Right atrium auricular region (tissue), 2 donors: ENCODE data around the gene SKOR2. TPM values are rescaled to one million over a fixed set of nuclear protein-coding genes. Genes with fewer than 3 reads are reported as not detected.
A peak's percentile ranks its signal among the peaks of the same experiment; 100 is the strongest.

ENCODE experiments used
- DNase-seq: peaks from one replicate; pipeline ENCODE4 v3.0.0-alpha.2; 2019; ENCODE audit warnings: low spot score
- H3K27ac ChIP-seq, 2 donors: fragments of 200-600 bp; sonication (generic); 1 replicate in 1 of 2; 2 replicates in 1 of 2; pipeline ENCODE4 v1.5.1; 2016 to 2019
- H3K27me3 ChIP-seq, 2 donors: fragments of 200-600 bp; sonication (generic); one replicate each; pipeline versions ENCODE4 v1.5.1 to v1.6.0; 2017 to 2019
- H3K36me3 ChIP-seq: fragments of 200-600 bp; sonication (generic); one replicate; pipeline ENCODE4 v1.5.1; 2016
- H3K4me1 ChIP-seq, 2 donors: fragments of 200-600 bp; sonication (generic); one replicate each; pipeline versions ENCODE4 v1.5.1 to v1.6.0; 2017 to 2019
- H3K4me3 ChIP-seq, 2 donors: fragments of 200-600 bp; sonication (generic); 1 replicate in 1 of 2; 2 replicates in 1 of 2; pipeline ENCODE4 v1.5.1; 2017 to 2019; ENCODE audit warnings: mild to moderate bottlenecking in 1 of 2, moderate library complexity in 1 of 2
- H3K9me3 ChIP-seq, 2 donors: fragments of 200-600 bp; sonication (generic); one replicate each; pipeline ENCODE4 v1.5.1; 2019
- CTCF ChIP-seq, 2 donors: fragments of 200-600 bp; sonication (generic); IDR thresholded peaks; one replicate each; pipeline ENCODE4 v1.5.1; 2019; ENCODE audit warnings: antibody characterized with exemption in 2 of 2
- total RNA-seq, 2 donors: library from RNA; depleted of rRNA; stranded (reverse); fragments of >200 nt; gene quantifications; one replicate each; pipeline ENCODE4 v1.1.0, GENCODE V29; 2016

Gene SKOR2
- total RNA-seq, 2 donors from 2014 or later: not detected

GRCh38 chr18:47286776-47287410, 35.4 kb upstream of the SKOR2 start:
- no peak for TF ChIP-seq CTCF (IDR thresholded peaks at IDR 0.05)
- Histone ChIP-seq H3K27me3 (no peaks in the 10 kb centered on the region), H3K27ac (no peak overlapping the region), H3K9me3 (no peaks in the 10 kb centered on the region), H3K4me3 (no peak overlapping the region), H3K36me3 (no peaks in the 10 kb centered on the region), H3K4me1 (no peaks in the 10 kb centered on the region)
- DNase-seq: no peak

DNA sequence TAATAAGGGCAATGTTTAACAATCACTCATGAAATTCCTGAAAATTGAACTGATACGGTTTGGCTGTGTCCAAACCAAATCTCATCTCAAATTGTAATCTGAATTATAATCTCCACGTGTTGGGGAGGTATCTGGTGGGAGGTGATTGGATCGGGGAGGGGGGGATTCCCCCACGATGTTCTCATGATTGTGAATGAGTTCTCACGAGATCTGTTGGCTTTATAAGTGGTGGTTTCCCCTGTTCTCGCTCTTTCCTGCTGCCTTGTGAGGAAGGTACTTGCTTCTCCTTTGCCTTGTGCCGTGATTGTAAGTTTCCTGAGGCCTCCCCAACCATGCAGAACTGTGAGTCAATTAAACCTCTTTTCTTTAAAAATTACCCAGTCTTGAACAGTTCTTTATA, 34.0 kb upstream of the SKOR2 start:
- no peaks in the 10 kb centered on the region for H3K36me3 ChIP-seq
- no peak overlapping the region for H3K27ac ChIP-seq
- H3K27me3 ChIP-seq: no peaks in the 10 kb centered on the region
- no peak for DNase-seq
- H3K4me3 ChIP-seq: no peak overlapping the region
- H3K9me3 ChIP-seq: no peaks in the 10 kb centered on the region
- no peak for TF ChIP-seq CTCF (IDR thresholded peaks at IDR 0.05)
- no peaks in the 10 kb centered on the region for H3K4me1 ChIP-seq

- no peaks in the 10 kb centered on the region for H3K27me3 ChIP-seq
- H3K4me1 ChIP-seq: no peaks in the 10 kb centered on the region
- no peaks in the 10 kb centered on the region for H3K36me3 ChIP-seq
- no peaks in the 10 kb centered on the region for H3K9me3 ChIP-seq
- no peak for TF ChIP-seq CTCF (IDR thresholded peaks at IDR 0.05)
- no peak overlapping the region for H3K4me3 ChIP-seq
- DNase-seq: no peak
- no peak overlapping the region for H3K27ac ChIP-seq
Measured at GRCh38 chr18:47284721-47285395, 33.4 kb upstream of the SKOR2 start.

DNA sequence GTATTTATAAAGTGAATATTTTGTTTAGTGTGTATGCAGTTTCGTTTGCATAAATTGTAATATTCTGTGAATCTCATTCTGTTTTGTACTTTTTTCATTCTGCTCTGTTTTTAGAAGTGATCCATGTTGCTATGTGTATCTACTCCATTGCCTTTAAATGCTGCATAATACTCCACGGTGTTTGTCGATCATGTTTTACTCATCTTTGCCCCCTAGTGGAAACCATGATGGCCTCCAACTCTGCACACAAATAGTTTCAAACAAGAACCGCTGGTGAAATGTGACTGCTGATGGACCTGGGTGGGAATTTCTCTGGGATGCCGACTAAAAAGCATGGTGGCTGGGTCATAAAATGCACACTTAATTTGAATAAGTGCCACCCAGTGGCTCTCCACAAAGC, 32.0 kb upstream of the SKOR2 start:
- Histone ChIP-seq H3K4me3 (no peak overlapping the region), H3K4me1 (no peaks in the 10 kb centered on the region), H3K27me3 (no peaks in the 10 kb centered on the region), H3K27ac (no peak overlapping the region), H3K36me3 (no peaks in the 10 kb centered on the region), H3K9me3 (no peaks in the 10 kb centered on the region)
- peak; percentile 19 to 47 for TF ChIP-seq CTCF (IDR thresholded peaks at IDR 0.05)
- DNase-seq: no peak

GRCh38 chr18:47280121-47280520, 28.7 kb upstream of the SKOR2 start:
- H3K27me3 ChIP-seq: no peaks in the 10 kb centered on the region
- H3K4me1 ChIP-seq: no peaks in the 10 kb centered on the region
- DNase-seq: no peak
- H3K36me3 ChIP-seq: no peaks in the 10 kb centered on the region
- H3K9me3 ChIP-seq: no peaks in the 10 kb centered on the region
- no peak overlapping the region for H3K4me3 ChIP-seq
- H3K27ac ChIP-seq: no peak overlapping the region
- no peak for TF ChIP-seq CTCF (IDR thresholded peaks at IDR 0.05)

- no peaks in the 10 kb centered on the region for H3K27me3 ChIP-seq
- no peak for TF ChIP-seq CTCF (IDR thresholded peaks at IDR 0.05)
- no peak overlapping the region for H3K4me3 ChIP-seq
- no peak overlapping the region for H3K27ac ChIP-seq
- no peak for DNase-seq
- H3K4me1 ChIP-seq: no peaks in the 10 kb centered on the region
- H3K9me3 ChIP-seq: no peaks in the 10 kb centered on the region
- no peaks in the 10 kb centered on the region for H3K36me3 ChIP-seq
Measured at GRCh38 chr18:47274961-47275360, 23.5 kb upstream of the SKOR2 start.
